Ectodermal cell (in vitro differentiated cells): ENCODE data around the gene LRRC31.

Source experiments
- H3K27ac ChIP-seq: 2 replicates; pipeline ENCODE4 v1.7.0; 2013; ENCODE audit warnings: mild to moderate bottlenecking, low read depth, low read length; ENCODE audit not compliant: insufficient read depth, poor library complexity, severe bottlenecking
- H3K27me3 ChIP-seq: 2 replicates; pipeline ENCODE4 v1.7.0; 2013; ENCODE audit warnings: mild to moderate bottlenecking, low read length; ENCODE audit not compliant: insufficient read depth, control insufficient read depth, poor library complexity, severe bottlenecking
- H3K36me3 ChIP-seq: one replicate; pipeline ENCODE4 v1.7.0; 2013; ENCODE audit warnings: low read length; ENCODE audit not compliant: control insufficient read depth, insufficient read depth
- H3K4me1 ChIP-seq: one replicate; pipeline ENCODE4 v1.7.0; 2013; ENCODE audit warnings: low read length; ENCODE audit not compliant: control insufficient read depth, insufficient read depth
- H3K4me3 ChIP-seq: 2 replicates; pipeline ENCODE4 v1.7.0; 2013; ENCODE audit warnings: low read depth, low read length, control low read depth; ENCODE audit not compliant: insufficient read depth
- H3K9me3 ChIP-seq: 2 replicates; pipeline ENCODE4 v1.7.0; 2013; ENCODE audit warnings: mild to moderate bottlenecking, low read length, moderate library complexity; ENCODE audit not compliant: control insufficient read depth
- WGBS, 2 experiments: methylation state at CpG; one replicate each; pipeline ENCODE4 v1.1.7; 2013; ENCODE audit warnings: missing lambda C conversion rate in 2 of 2; 5-methylcytosine and 5-hydroxymethylcytosine counted together

Gene LRRC31

DNA sequence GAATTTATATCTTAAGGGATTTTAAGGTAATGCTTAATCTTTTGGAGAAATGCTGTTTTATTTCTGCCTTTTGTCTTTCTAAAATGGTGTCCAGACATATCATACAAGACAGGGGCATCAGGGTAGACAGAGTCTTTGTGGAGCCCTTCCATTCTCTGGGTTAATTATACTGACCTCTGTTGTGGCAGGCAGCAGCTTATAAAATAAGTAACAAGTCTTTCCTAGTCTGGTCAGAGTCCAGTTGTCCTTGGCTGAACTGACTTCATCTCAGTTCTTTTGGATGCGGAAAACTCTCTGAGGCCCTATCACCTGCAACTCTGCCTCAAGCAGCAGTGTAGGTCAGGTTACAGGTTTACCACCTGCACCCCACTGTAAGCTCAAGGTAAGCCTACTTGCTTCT is 77.4 kb downstream of the LRRC31 start:
- Histone ChIP-seq H3K4me1 (no peaks in the 10 kb centered on the region), H3K9me3 (no peaks in the 10 kb centered on the region), H3K27me3 (no peaks in the 10 kb centered on the region), H3K4me3 (no peak overlapping the region), H3K36me3 (no peaks in the 10 kb centered on the region), H3K27ac (no peak overlapping the region)
- WGBS, 2 experiments: 88 to 98% methylated on average over 1 of the region's 1 CpG

DNA sequence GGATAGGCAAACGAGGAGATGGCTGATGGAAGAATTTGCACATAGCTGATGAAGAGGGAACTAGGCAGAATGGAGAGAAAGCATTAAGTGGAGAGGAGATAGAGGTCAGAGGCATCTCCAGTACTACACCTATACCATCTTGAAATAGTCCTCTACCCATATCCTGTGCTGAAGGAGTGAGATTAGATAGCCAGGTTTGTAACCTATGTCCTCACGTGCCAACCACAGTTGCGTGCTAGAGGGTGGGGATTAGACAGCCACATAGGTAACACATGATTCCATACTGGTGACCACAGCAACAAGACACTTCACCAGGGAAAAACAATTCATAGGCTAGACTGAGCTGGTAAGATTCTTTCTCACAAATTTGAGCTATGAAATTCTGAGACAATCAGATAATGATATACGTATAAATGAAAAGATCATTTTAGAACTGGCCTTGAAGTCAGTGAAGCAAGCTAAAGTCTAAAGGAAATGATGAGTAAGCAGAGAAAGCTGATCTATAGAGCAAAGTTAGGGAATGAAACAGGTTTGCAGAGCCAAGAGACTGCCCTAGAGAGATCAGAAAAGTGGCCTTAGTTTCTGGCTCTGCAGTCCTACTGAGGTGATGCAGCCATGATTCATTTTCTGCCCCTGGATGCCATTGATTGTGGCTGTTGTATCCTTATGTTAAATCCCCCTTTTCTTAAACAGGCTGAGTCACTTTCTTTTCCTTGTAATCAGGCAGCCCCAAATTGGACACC is 78.9 kb downstream of the LRRC31 start:
- Histone ChIP-seq H3K4me1 (no peaks in the 10 kb centered on the region), H3K9me3 (no peaks in the 10 kb centered on the region), H3K4me3 (no peak overlapping the region), H3K27ac (no peak overlapping the region), H3K27me3 (no peaks in the 10 kb centered on the region), H3K36me3 (peaks cover 4% of the 10 kb centered on the region)
- WGBS, 2 experiments: 92 to 94% methylated on average over 4 of the region's 4 CpGs

DNA sequence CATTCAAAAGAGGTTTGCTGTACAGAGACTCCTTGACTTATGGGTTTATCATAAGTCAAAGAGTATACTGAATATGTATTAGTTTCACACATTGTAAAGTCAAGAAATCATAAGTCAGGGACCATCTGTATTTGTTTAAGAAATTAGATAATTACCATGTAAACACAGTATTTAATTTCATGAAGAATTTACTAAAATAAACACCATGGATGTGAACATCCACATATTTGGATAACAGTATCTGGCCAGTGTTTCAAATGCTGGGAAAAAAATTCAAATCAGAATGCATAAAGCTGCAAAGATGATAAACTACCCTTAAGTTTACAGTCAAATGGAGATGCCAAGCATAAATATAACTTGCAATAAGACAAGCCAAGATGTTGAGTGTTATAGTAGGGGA is 79.5 kb downstream of the LRRC31 start:
- no peak overlapping the region for H3K4me3 ChIP-seq
- peaks cover 8% of the 10 kb centered on the region for H3K36me3 ChIP-seq
- no peaks in the 10 kb centered on the region for H3K4me1 ChIP-seq
- no peaks in the 10 kb centered on the region for H3K9me3 ChIP-seq
- H3K27ac ChIP-seq: no peak overlapping the region
- no peaks in the 10 kb centered on the region for H3K27me3 ChIP-seq
